Neural progenitor cell (in vitro differentiated cells): ENCODE results near the gene FIGLA.

Source experiments
- EZH2 ChIP-seq: fragments of 200-600 bp; sonication (generic); IDR thresholded peaks from 2 replicates; pipeline ENCODE4 v1.6.1; 2017; ENCODE audit warnings: antibody characterized with exemption, mild to moderate bottlenecking, moderate library complexity
- EZH2phosphoT487 ChIP-seq: fragments of 200-600 bp; sonication (generic); IDR thresholded peaks from 2 replicates; pipeline ENCODE4 v1.6.1; 2017; ENCODE audit warnings: antibody characterized with exemption
- TF ChIP-seq, protein P1 (sequence below): fragments of 200-600 bp; sonication (generic); IDR thresholded peaks from 2 replicates; pipeline ENCODE4 v1.5.1; 2017; ENCODE audit warnings: antibody characterized with exemption, mild to moderate bottlenecking

DNA sequence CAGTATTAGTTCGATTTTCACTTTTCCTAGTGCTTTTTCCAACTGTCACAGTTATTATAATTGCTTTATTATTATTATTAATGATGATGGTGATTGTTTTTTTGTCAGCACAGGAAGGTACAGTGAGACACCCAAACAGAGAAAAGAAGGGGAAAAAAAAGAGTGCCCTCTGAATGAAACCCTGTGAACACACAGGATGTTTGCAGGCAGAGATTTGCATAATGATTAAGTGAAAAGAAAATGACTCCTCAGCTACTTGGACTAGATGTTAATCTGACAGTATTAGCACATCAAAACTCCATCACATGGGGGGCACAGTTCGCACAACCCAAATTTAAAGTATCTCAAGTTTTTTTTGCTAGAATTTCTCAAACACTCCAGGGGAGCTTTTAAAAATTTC lies 55.4 kb downstream of the FIGLA start:
- TF ChIP-seq, protein P1, sequence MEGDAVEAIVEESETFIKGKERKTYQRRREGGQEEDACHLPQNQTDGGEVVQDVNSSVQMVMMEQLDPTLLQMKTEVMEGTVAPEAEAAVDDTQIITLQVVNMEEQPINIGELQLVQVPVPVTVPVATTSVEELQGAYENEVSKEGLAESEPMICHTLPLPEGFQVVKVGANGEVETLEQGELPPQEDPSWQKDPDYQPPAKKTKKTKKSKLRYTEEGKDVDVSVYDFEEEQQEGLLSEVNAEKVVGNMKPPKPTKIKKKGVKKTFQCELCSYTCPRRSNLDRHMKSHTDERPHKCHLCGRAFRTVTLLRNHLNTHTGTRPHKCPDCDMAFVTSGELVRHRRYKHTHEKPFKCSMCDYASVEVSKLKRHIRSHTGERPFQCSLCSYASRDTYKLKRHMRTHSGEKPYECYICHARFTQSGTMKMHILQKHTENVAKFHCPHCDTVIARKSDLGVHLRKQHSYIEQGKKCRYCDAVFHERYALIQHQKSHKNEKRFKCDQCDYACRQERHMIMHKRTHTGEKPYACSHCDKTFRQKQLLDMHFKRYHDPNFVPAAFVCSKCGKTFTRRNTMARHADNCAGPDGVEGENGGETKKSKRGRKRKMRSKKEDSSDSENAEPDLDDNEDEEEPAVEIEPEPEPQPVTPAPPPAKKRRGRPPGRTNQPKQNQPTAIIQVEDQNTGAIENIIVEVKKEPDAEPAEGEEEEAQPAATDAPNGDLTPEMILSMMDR = no peak
- TF ChIP-seq EZH2 = no peak
- no peak for TF ChIP-seq EZH2phosphoT487
